ENCODE measurements around the gene ONECUT3.
"Not testable (repeated sequence)": the region's sequence is repeated elsewhere in the genome, so short reads cannot be mapped to it uniquely, and the experiment has no call there.

The ONECUT3 gene

DNA sequence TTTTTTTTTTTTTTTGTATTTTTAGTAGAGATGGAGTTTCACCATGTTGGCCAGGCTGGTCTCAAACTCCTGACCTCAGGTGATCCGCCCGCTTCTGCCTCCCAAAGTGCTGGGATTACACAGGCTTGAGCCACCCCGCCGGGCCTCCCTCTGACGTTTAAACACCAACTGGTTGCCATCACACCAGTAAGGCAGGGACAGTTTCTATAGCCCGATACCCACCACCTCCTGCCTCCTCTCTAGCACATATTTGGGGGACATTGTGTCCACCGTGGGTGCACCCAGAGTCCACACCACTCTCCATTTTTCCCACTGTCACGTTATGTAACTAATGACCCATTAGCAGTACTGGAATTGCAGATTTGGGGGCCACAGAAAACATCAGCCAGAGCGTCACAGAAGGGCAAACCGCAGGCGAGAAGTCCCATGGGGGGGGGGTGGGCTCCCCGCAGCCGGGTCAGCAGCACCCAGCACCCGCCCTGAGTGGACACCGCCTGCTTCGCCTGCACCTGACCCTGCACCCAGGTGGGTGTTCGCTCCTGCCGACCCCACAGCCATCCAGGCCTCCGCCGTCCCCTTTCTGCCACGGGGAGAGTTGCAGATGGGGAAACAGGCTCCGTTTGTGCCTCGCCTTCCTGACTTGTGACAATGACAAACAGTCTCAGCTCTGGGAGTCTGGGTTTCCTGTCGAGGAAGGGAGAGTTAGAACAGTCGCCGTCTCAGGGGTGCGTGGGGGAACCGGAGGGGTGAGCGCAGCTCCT, 3.6 kb downstream of the ONECUT3 start:
- DNase-seq = no peak

- no peak for DNase-seq
Observed at GRCh38 chr19:1757468-1758230, 4.3 kb downstream of the ONECUT3 start.

DNA sequence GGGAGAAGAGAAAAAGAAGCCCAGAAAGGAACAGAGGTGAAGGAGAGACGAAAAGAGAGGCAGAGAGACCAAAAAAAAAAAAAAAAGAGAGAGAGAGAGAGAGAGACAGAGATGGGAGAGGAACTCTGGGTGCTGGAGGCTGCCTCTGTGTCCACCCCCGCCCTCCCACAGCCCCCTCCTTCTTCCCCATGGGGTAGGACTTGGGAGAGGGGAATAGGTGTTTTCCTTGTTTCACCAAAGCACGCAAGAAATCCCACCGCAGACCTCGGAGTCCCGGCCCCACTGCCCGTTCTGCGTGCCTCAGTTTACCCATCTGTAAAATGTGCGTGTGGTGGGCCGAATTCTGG, 4.9 kb downstream of the ONECUT3 start:
- no peak for DNase-seq

DNA sequence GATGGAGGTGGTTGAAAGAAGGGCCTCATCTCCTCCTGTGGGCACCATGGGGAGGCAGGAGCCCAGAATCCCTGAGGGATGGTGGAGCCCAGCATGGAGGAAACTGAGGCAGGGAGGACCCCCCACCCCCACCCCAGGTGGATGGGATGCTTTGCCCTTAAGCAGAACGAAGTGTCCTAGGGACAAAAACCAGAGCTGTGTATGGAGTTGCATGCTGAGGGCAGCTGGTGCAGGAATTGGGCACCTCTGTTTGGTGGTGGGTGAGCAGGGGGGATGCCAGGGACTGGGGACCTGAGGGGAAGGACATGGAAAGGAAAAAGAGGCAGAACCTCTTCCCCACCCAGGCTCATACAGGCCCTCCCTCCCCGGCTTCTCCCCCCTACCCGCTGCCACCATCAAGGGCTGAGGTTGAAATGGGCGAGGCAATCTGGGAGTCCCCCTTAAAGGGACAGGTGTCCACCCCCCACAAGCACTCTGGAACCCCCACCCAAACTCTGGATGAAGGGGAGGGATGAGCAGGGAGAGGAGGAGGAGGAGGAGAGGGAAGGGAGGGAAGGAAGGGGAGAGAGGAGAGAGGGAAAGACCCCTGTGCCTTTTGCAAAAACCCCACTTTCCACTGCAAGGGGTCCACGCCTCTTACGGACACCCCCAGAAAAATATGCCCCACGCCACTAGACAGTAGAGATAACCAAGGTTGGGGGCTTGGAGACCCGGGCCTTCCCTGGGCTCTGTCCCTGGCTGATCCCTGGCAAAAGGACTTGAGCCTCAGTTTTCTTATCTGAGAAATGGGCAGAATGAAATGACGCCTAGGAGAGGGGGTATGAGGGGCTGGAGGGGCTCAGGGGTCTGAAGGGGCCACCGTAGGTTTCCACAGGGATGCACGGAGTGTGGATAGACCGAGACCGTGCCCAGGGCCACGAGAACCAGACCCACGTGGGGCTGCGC, 5.9 kb downstream of the ONECUT3 start:
- DNase-seq = no peak

- no peak for DNase-seq
Observed at GRCh38 chr19:1760020-1760419, 6.7 kb downstream of the ONECUT3 start.

DNA sequence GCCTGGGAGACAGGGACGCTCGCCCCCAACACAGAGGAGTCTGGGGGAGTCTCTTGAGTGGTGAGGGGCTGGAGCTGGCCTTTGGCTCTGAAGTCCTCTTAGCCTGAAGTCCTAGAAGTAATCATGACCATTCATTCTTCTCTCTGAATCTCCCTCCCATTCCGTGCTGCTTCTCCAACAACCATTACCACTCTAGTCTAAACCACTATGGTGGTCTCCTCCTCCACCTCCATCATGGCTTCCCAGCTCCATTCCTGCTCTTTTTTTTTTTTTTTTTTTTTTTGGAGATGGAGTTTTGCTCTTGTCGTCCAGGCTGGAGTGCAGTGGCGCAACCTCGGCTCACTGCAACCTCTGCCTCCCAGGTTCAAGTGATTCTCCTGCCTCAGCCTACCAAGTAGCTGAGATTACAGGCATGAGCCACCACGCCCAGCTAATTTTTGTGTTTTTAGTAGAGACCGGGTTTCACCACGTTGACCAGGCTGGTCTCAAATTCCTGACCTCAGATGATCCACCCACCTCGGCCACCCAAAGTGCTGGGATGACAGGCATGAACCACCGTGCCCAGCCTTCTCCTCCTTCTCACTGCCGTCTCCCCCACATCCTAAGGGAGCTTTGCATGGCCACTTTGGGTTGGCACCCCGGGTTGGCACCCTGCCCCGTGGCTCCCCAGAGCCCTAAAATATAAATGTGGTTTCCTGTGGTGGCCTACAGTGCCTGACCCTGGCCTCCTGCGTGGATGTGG, 7.7 kb downstream of the ONECUT3 start:
- DNase-seq = not testable (repeated sequence)

DNA sequence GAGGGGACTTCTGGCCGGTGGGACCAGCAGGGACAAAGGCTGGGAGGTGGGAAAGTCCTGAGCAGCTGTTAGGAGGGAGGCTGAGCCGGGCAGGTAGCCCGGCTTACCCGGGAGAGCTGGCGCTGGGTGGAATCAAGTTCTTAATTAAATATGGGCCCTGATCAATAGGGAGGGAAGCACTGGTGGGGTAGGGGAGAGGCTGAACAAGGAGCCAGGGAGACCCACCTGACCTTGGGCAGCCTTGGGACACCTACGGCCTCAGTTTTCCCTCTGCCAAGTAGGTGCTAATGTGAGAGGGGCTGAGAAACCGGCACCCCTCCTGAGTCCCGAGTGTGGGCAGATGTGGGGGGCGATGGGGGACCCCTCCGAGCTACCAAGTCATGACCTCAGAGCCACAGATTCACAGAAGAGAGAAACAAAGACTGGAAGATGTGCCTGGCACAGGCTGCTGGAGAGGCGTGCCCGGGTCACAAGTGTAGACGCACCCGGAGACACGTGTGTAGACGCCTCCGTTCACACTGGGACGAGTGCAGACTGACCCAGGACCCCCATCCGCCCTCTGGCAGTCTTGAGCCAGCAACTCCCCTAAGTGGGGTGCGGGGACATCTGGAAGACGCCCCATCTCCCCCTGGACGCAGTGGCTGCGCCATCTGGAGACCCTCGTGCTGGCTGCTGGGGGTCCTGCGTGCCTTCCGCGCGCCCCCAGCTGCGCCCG, 8.4 kb downstream of the ONECUT3 start:
- DNase-seq = no peak

DNA sequence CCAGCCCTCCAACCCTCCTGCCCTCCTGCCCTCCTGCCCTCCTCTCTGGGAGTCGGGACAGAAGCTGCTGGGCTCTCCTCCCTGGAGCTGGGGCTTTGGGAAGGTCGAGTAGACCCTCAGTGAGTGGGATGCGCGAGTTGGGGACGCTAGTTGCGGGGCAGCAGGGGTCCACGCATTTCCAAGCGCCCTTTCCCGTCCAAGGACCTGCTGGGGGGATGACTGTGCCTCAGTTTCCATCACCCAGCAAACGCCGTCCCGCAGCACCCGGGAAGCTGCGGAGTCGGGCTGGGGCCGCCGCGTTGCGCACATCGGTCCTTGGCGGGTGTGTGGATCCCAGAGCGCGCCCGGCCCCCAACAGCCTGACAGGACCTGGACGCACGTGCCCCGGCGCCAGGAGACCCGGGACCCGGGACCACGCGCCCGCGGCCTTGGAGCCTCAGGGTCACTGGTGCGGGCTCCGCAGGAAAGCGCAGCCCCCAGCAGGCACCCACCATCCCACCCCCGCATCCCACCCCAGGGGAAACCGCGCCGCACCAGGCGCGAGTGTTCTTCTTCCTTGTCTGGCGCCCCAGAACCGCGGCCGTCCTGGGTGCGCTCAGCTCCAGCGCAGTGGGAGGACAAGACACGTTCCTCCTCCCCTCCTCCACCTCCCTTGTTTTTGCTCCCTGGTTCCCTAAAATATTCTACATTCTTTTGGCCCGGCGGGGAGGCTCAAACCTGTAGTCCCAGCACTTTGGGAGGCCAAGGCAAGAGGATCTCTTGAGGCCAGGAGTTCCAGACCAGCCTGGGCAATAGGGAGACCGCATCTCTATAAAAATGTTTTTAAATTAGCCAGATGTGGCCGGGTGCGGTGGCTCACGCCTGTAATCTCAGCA, 9.2 kb downstream of the ONECUT3 start:
- no peak for DNase-seq

GRCh38 chr19:1763648-1764639, 10.6 kb downstream of the ONECUT3 start:
- no peak for DNase-seq

- DNase-seq = no peak
Observed at GRCh38 chr19:1764729-1765128, 11.4 kb downstream of the ONECUT3 start.

- DNase-seq = no peak
Observed at GRCh38 chr19:1765232-1765903, 12.1 kb downstream of the ONECUT3 start.

DNA sequence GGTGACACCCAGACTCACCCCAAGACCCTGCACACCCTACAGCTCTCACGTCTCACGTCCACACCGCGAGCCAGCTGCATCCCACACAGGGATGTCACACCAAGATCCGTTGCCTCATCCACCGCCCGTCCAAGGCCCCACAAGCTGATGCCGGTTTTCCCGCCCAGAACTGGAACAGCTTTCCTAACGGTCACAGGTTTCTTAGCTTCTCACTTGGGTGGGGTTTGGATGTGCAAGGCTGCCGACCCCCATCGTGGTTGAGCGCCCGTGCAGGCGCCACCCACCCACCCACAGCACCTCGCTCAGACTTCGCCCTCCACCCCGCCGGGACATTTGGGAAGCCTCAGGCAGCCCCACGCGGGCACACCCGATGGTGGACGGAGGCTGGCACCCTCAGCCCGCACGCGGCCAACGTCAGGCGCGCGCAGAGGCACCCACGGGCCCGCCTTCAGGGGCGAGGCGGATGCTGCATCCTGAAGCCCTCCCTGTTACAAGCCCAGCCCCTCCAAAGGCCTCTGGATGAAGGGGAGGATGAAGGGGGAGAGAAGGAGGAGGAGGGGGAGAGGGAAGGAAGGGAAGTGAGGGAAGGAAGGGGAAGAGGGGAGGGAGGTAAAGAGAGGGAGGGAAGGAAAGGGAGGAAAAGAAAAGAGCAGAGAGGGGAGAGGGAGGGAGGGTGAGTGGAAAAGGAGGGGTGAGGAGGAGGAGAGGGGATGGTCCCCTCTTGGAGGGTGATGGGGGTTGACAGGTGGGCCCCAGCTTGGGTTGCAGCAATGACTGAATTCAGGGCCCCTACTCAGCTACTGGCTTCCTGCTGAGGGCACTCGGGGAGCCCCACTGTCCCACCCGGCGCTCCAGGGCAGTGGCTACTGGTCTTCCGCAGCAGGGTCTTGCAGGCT, 12.8 kb downstream of the ONECUT3 start:
- no peak for DNase-seq

- DNase-seq = no peak
Observed at GRCh38 chr19:1766800-1767352, 13.6 kb downstream of the ONECUT3 start.

DNA sequence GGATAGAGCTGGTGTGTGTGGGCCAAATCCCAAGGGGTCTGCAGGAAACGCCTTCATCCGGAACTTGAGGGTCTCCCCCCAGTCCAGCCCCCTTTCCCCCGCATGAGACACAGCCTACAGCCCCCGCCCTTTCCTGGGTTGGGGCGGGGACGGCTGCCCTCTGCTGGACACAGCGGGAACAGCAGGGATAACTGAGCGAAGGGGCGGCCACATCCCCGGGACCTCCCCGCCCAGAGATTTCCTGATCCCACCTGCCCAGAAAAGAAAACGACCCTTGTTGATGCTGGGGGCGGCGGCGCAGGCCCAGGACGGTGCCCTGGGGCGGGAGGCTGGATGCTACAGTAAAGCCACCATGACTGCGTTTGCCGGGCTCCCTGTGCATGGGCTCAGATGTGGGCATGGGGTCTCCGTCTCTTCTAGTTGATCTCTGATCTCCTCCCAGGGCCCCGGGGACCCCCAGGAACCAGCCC, 14.2 kb downstream of the ONECUT3 start:
- DNase-seq = peak in 1 of 2 experiments; percentile 14

DNA sequence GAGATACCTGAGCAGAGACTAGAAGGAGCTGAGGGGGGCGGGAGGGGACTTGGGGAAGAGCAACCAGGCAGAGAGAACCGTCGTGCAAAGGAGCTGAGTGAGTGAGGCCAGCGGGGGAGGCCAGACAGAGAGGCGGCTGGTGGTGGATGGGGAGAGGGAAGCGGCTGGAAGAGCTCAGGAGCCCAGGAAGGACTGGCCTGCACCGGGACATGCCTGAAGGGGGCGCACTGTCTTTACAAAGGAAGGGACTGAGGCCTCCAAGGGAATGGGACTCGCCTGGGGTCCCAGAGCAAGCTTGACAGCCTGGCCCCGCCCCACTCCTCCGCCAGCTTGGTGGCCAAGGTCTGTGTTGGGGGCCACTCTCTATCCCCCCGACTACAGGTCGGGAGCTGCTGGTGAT, 14.9 kb downstream of the ONECUT3 start:
- DNase-seq = no peak

DNA sequence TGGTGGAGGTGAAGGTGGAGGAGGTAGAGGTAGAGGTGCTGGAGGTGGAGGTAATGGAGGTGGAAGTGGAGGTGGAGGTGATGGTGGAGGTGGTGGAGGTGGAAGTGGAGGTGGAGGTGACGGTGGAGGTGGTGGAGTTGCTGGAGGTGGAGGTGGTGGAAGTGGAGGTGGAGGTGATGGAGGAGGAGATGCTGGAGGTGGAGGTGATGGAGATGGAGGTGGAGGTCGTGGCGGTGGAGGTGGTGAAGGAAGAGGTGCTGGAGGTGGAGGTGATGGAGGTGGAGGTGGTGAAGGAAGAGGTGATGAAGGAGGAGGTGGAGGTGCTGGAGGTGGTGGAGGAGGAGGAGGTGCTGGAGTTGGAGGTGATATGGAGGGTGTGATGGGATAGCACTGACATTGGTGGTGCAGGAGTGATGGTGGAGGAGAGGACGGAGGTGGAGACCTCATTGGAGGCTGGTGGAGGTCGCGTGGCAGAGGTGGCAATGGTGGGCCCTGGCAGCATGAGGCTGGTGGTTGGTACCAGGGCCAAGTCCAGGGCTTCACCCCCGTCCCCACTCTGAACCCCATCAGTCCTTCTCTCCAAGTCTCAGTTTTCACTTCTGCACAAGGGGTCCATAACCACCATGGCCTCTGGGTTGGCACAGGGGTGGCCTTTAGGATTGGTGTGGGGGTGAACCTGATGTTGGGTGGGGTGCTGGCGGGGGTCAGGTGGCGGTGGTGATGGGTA, 15.8 kb downstream of the ONECUT3 start:
- DNase-seq = no peak

DNA sequence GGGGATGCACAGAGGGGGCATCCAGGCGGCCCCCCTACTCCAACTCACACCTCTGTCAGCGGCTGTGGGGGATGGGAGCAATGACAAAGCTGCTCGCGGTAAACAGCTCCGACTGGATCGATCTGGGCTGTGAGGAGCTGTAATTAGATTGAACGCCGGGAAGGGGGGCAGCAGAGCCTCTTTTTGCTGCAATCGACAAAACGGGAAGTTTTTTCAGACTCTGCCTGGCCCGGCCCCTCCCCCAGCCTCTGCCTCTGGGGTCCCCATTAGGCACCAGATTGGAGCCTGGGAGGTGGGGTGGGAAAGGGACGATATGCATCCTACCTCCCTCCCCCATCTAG, 16.3 kb downstream of the ONECUT3 start:
- DNase-seq = no peak
